Calu3 (cell line): ENCODE data around the gene SENP2. TPM values are rescaled to one million over a fixed set of nuclear protein-coding genes. Genes with fewer than 3 reads are reported as not detected.

Source experiments
- BruUV-seq: library from RNA; stranded (reverse); fragments of 400-500 nt; replicated peaks from 2 replicates; lab custom pipeline; 2021; lab: Mats Ljungman, UMichigan
- CTCF ChIA-PET: fragments of 300-600 bp; sonication (Branson Sonifier 250); formaldehyde crosslinking; loops from one replicate; lab custom pipeline; 2022; ENCODE audit warnings: antibody characterized with exemption; lab: Charles Lee
- DNase-seq: peaks from one replicate; pipeline ENCODE4 v3.0.0; 2022
- H3K27ac Mint-ChIP-seq: one replicate; pipeline ENCODE4 v1.8.0; 2022; ENCODE audit warnings: mixed read lengths; ENCODE audit not compliant: unreplicated experiment
- H3K27me3 Mint-ChIP-seq: one replicate; pipeline ENCODE4 v1.8.0; 2022; ENCODE audit warnings: mixed read lengths; ENCODE audit not compliant: unreplicated experiment
- H3K36me3 Mint-ChIP-seq: one replicate; pipeline ENCODE4 v1.8.0; 2022; ENCODE audit warnings: mild to moderate bottlenecking, moderate library complexity, mixed read lengths; ENCODE audit not compliant: insufficient read depth, unreplicated experiment
- H3K4me1 Mint-ChIP-seq: one replicate; pipeline ENCODE4 v1.8.0; 2022; ENCODE audit warnings: mild to moderate bottlenecking, low read depth, mixed read lengths; ENCODE audit not compliant: unreplicated experiment
- H3K4me3 Mint-ChIP-seq: one replicate; pipeline ENCODE4 v1.8.0; 2022; ENCODE audit warnings: mild to moderate bottlenecking, low read depth, moderate library complexity, mixed read lengths; ENCODE audit not compliant: unreplicated experiment
- H3K9me3 Mint-ChIP-seq: one replicate; pipeline ENCODE4 v1.8.0; 2022; ENCODE audit warnings: low read depth, mixed read lengths; ENCODE audit not compliant: unreplicated experiment
- intact Hi-C: fragments of 100-400 bp; cut with micrococcal nuclease; formaldehyde crosslinking; loops from one replicate; pipeline ENCODE4 v1.10.0; 2022; ENCODE audit not compliant: unreplicated experiment
- total RNA-seq: library from RNA; stranded (reverse); gene quantifications from 2 replicates; pipeline ENCODE4 v1.2.3, GENCODE V29; 2022
- TF ChIP-seq, protein P1 (sequence below): fragments of 200-600 bp; IDR thresholded peaks from one replicate; pipeline ENCODE4 v1.8.0; 2022; ENCODE audit warnings: antibody characterized with exemption; ENCODE audit not compliant: unreplicated experiment

SENP2 gene
- total RNA-seq, 1 experiment from 2014 or later = 87.1 TPM

DNA sequence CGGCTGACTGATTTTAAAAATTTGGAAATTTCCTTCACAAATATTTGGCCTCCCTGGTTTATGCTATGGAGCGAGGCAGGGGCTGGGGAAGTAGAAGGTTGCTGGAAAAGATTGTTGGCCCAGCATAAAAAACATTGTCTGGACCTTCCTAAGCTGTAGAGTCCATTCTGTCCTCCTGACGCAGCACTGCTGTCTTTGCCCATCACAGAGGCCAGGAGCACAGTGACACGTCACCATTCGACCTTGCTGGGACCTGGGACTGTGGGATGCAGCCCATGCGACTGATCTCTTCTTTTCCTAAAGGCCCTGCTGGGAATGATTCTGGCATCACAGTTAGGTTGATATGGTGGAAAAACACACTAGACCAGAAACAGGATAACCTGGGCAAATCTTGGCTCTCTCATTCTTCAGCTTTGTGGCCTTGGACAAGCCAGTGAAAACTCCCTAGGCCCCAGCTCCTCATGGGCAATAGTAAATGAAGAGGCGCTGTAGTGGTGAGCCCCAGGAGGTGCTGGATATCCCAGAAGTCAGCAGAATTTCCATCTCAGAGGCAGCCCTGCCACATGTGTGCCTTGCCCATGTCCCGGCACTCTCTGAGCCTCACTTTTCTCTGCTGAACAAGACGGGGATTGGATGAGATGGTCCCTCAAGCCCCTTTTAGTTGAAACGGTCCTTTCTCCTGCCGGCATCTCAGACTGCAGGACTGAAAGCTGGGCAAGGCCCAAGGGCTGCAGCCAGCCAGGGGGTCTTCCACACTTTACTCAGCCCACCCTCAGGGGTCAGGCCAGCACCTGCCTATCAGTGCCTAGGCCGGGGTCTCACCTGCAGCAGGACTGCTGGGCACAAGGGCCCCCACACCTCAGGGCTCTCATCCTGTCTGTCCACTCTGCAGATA, 69.6 kb downstream of the SENP2 start:
- CTCF ChIA-PET = no interaction called here
- Mint-ChIP-seq H3K4me1 (peaks cover 12% of the 10 kb centered on the region), H3K4me3 (no peak overlapping the region), H3K27ac (no peak overlapping the region), H3K36me3 (peaks cover 82% of the 10 kb centered on the region), H3K9me3 (no peaks in the 10 kb centered on the region), H3K27me3 (no peaks in the 10 kb centered on the region)
- no TSS peak for BruUV-seq
- DNase-seq = no peak
- TF ChIP-seq, protein P1, sequence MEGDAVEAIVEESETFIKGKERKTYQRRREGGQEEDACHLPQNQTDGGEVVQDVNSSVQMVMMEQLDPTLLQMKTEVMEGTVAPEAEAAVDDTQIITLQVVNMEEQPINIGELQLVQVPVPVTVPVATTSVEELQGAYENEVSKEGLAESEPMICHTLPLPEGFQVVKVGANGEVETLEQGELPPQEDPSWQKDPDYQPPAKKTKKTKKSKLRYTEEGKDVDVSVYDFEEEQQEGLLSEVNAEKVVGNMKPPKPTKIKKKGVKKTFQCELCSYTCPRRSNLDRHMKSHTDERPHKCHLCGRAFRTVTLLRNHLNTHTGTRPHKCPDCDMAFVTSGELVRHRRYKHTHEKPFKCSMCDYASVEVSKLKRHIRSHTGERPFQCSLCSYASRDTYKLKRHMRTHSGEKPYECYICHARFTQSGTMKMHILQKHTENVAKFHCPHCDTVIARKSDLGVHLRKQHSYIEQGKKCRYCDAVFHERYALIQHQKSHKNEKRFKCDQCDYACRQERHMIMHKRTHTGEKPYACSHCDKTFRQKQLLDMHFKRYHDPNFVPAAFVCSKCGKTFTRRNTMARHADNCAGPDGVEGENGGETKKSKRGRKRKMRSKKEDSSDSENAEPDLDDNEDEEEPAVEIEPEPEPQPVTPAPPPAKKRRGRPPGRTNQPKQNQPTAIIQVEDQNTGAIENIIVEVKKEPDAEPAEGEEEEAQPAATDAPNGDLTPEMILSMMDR = no peak
- intact Hi-C loops = no loop called here

DNA sequence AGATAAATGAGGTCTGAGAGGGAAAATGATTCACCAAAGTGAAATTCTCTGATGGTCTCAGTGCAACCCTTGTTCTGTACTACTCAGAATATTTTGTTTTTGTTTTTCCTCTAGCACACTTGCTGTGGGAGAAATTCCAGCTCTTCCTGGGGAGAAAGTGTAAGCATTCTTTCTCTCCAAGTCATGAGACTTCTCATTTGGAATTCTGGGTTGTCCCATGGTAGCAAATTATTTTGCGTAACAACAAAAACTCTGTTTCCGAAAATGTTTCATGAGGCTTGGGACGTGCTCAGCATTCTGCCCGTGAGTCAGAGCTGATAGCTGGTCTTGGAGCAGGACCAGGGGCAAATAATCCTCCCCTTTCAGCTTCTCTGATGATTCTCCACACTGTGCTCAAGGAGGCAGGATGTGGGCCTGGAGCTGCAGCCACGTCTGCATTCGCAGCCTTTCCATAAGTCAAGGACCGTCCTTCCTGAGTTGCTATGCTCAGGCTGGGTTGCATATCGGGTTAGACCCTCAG, 70.3 kb downstream of the SENP2 start:
- no peak for DNase-seq
- TF ChIP-seq, protein P1 = no peak
- intact Hi-C loops = no loop called here
- Mint-ChIP-seq H3K27ac (no peak overlapping the region), H3K36me3 (peaks cover 78% of the 10 kb centered on the region), H3K27me3 (no peaks in the 10 kb centered on the region), H3K9me3 (no peaks in the 10 kb centered on the region), H3K4me1 (peaks cover 12% of the 10 kb centered on the region), H3K4me3 (no peak overlapping the region)
- no TSS peak for BruUV-seq
- CTCF ChIA-PET = no interaction called here

DNA sequence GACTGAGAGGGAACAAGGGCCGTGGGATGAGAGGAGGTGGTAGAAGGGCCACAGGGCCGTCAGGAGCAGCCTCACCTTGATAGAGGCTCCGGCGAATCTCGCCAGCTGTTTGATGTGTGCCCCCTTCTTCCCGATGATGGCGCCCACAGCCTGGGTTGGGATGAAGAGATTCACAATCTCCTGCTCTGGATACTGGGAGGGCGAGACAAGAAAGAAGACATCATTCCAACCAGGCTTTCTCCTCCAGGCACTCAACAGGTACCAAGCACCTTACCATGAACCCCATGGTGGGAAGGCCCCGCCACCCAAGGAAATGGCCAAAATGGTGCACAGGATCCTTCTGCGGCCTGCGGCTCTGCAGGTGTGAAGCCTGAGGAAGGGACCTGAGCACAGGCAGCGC, 71.1 kb downstream of the SENP2 start:
- Mint-ChIP-seq H3K27me3 (no peaks in the 10 kb centered on the region), H3K27ac (no peak overlapping the region), H3K4me3 (no peak overlapping the region), H3K4me1 (peaks cover 12% of the 10 kb centered on the region), H3K36me3 (peaks cover 78% of the 10 kb centered on the region), H3K9me3 (no peaks in the 10 kb centered on the region)
- CTCF ChIA-PET = interaction anchor here (0.6 kb wide), 1 partner anchor 373 kb away, joined by 7 read pairs; no protein-coding TSS in a partner anchor
- BruUV-seq = no TSS peak
- TF ChIP-seq, protein P1 = no peak
- DNase-seq = no peak
- intact Hi-C loops = no loop called here

DNA sequence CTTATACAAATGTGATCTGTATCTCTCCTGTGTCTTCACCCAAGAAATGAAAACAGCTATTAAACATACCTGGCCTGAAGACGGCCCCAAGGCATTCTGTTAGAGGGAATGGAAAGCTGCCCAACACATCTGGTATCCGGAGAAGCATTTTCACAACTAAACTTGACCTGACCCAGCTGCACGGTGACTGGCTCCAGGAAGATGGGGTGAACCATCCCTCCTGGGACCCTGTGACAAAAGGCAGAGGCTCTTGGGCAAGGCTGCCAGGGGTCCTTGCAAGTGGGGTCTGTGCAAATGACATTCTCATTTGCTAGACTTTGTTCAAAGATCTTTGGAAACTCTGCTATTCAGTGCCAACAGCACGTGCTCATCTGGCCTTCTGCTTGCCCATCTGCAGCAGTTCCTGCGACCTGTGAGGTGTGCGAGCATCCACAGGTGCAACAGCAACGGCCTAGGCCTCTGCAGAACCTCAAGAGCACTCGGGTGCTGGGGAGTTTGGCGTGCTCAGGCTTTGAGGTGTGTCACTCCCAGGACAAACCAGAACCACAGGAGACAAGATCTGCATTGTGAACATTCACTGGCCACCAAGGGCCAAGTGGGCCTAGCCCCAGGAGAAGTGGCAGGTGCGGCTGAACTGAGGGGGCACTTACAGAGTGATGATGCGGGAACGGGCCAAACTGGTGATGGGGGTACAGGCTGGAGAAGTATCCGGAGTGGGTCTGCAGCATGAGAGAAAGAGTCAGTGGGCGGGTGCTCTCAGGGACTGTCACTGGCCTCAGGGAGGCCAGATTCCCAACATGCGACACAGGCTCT, 71.8 kb downstream of the SENP2 start:
- Mint-ChIP-seq H3K27ac (peak overlapping the region; percentile 4), H3K9me3 (no peaks in the 10 kb centered on the region), H3K27me3 (no peaks in the 10 kb centered on the region), H3K4me3 (no peak overlapping the region), H3K36me3 (peaks cover 73% of the 10 kb centered on the region), H3K4me1 (peaks cover 12% of the 10 kb centered on the region)
- no peak for DNase-seq
- BruUV-seq = no TSS peak
- intact Hi-C loops = no loop called here
- TF ChIP-seq, protein P1 = no peak
- CTCF ChIA-PET = interaction anchor here (0.6 kb wide), 1 partner anchor 374 kb away, joined by 7 read pairs; no protein-coding TSS in a partner anchor
